HTERT RPE-1 (cell line): ENCODE results near the gene MAP9.
"Not testable (repeated sequence)": the region's sequence is repeated elsewhere in the genome, so short reads cannot be mapped to it uniquely, and the experiment has no call there.

Source experiments
- in situ Hi-C: fragments of 300-500 bp; cut with MboI; formaldehyde crosslinking; loops from 4 replicates; pipeline ENCODE4 v1.14.3; 2020; ENCODE audit warnings: low sequenced_read_pairs

The MAP9 gene

GRCh38 chr4:155353923-155354540, 22.7 kb downstream of the MAP9 start:
- in situ Hi-C loops = no loop called here

- in situ Hi-C loops = no loop called here
Observed at GRCh38 chr4:155342142-155342541, 34.6 kb downstream of the MAP9 start.

DNA sequence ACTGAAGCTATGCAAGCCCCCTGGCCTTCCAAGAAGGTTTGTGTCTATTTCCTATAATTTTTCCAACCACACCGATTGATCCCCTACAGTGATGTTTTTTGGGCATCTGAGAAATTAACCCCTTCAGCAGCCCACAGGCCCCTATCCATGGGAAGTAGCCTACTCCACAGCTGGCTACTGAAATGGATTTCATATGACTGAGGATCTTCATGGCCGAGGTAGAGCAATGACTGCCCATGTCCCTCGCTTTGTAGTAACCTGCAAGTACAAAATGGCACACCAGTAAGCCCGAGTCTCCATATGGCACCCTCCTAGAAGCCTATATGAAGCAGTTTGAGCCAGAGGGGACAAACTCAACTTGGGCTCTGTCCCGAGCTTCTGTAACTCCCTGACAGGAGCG, 36.8 kb downstream of the MAP9 start:
- in situ Hi-C loops = no loop called here

DNA sequence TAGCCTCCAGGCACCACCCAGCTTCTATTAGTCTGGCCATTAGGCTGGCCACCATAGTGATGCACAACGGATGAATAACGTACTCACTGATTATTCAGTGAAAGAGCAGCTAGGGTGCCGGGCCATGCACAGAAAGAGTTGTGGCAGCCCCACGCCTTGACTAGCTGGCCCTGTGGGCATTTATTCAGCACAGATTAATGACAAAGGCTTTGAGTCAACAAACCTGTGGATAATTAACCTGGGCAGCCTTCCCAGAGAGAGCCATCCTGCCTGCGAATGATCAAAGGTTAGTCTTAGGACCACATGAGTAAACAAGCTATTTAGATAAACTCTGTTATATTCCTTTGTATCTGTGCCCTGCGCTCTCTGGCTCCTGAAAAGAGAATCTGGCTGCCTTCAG, 37.2 kb downstream of the MAP9 start:
- in situ Hi-C loops = no loop called here

- in situ Hi-C loops = no loop called here
Observed at GRCh38 chr4:155338196-155338595, 38.6 kb downstream of the MAP9 start.

- in situ Hi-C loops = no loop called here
Observed at GRCh38 chr4:155336242-155336641, 40.5 kb downstream of the MAP9 start.

- in situ Hi-C loops = no loop called here
Observed at GRCh38 chr4:155331478-155331877, 45.3 kb downstream of the MAP9 start.

DNA sequence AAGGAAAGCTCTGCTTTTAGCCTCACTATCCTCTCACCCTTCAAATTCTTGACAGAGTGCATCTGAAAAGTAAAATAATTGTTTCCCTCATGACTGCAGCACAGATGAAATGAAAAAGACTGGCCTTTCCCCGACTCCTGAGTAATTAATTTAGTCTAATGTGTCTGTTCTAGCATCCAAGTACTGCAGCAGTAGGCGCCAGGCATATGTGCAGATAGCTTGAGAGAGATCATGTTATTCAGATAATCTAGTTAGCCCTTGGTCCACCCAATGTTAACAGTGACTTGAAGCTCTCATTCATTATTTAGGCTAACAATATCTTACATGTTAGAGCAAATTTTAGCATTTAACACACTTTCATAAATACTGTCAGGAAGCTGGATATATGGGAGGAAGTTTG, 54.0 kb downstream of the MAP9 start:
- in situ Hi-C loops = no loop called here

DNA sequence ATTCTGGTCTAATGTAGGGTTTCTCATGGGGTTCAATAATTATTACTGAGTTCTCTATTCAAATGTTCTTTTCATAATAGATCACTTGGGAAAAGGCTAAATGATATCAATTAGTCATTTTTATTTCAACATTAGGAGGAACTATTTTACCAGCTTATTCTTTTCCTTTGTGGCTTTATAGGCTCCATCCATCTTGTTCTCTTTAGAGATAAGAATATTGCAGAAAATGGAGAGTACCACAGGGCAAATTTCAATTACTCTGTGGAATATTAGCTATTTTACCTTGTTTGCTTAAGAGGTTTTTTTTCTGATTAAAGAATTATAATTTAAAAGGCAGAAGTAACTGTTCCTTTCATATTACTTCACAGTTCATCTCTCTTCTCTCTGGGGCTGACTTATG, 55.8 kb downstream of the MAP9 start:
- in situ Hi-C loops = no loop called here

GRCh38 chr4:155319516-155319915, 57.2 kb downstream of the MAP9 start:
- in situ Hi-C loops = no loop called here

GRCh38 chr4:155312027-155312426, 64.7 kb downstream of the MAP9 start:
- in situ Hi-C loops = not testable (repeated sequence)

DNA sequence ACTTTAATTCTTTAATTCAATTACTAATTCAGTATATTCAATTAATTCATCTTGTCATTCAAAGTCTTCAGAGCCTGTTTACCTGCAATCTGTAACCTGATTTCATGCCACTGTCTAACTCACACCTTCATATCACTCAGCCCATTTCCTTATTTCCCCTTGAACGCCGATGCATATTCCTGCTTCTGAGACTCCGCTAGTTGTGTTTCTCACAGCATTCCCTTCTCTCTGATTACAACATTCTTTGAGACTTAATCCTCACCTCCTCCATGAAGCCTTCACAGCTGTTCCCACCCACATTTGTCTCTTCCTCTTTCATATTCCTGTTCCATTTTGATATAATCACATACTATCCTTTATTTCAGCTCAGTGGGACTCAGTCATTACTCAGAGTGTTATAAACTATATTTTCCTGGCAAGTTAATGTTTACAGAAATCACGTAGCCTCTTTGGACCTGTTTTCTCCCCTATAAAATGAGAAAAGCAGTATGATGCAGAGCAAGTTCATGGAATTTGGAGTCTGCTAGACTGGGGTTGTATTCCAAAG, 69.0 kb downstream of the MAP9 start:
- in situ Hi-C loops = no loop called here

DNA sequence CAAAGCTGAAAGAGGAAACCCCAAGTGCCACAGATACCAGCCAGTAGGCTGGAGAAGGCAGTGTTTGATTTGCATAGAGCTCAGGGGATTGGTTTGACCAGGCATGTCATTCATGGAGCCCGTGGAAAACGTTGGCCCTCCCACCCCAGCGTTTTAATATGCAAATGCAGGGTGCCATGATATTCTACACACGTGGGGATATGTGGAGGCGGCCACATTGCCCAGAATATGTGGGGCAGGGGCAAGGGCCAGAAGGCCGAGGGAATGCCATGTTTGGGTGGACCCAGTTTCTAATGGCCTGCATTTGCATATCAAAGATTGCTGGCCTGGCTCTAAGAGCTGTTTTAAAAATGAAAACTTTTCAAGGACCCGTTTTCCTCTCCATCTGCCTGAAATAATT, 71.1 kb downstream of the MAP9 start:
- in situ Hi-C loops = no loop called here

DNA sequence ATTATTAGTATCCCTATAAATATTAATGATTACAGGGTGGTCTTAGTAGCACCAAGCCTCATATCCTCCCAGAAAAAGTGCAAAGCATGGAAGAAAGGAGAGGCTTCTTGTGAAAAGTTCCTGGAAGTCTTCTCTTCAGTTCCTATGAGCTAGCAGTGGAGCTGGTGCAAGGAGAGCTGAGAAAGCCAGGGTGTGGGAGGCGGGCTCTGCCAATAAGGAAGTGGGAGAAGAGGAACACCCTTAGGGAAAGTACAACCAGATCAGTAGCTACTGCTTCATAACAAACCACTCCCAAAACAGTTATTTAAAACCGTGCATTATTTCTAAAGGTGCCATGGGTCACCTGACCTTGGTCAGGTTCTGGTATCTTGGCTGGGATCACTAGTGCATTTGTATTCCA, 72.4 kb downstream of the MAP9 start:
- in situ Hi-C loops = no loop called here

- in situ Hi-C loops = no loop called here
Observed at GRCh38 chr4:155299103-155299502, 77.7 kb downstream of the MAP9 start.
